ENCODE data around the gene ATP1A4. TPM values are rescaled to one million over a fixed set of nuclear protein-coding genes. Genes with fewer than 3 reads are reported as not detected.

The ATP1A4 gene
- total and polyA plus RNA-seq, 12 donors, result 0.17 to 0.96 (median 0.46) TPM; not detected in 9

GRCh38 chr1:160226623-160227022 lies 75.2 kb downstream of the ATP1A4 start:
- Histone ChIP-seq H3K9me3 (replicated peaks in 1 of 3) (no peaks in the 10 kb centered on the region), H3K36me3 (replicated peaks in 1 of 2) (peaks cover 0 to 100% of the 10 kb centered on the region in 2 donors), H3K4me3 (no peak overlapping the region), H3K4me1 (replicated peaks in 1 of 2) (peaks cover 0 to 3% of the 10 kb centered on the region in 2 donors), H3K27me3 (no peaks in the 10 kb centered on the region), H3K27ac (no peak overlapping the region)
- 83 to 94% (median 89%) methylated on average over 2 of the region's 2 CpGs for WGBS, 4 donors
- TF ChIP-seq, protein P1, sequence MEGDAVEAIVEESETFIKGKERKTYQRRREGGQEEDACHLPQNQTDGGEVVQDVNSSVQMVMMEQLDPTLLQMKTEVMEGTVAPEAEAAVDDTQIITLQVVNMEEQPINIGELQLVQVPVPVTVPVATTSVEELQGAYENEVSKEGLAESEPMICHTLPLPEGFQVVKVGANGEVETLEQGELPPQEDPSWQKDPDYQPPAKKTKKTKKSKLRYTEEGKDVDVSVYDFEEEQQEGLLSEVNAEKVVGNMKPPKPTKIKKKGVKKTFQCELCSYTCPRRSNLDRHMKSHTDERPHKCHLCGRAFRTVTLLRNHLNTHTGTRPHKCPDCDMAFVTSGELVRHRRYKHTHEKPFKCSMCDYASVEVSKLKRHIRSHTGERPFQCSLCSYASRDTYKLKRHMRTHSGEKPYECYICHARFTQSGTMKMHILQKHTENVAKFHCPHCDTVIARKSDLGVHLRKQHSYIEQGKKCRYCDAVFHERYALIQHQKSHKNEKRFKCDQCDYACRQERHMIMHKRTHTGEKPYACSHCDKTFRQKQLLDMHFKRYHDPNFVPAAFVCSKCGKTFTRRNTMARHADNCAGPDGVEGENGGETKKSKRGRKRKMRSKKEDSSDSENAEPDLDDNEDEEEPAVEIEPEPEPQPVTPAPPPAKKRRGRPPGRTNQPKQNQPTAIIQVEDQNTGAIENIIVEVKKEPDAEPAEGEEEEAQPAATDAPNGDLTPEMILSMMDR (IDR thresholded peaks at IDR 0.05), result no peak
- no peak for TF ChIP-seq POLR2A (IDR thresholded peaks at IDR 0.05)
- no peak for DNase-seq
- intact Hi-C loops (cut with DNase I), result no loop called here

DNA sequence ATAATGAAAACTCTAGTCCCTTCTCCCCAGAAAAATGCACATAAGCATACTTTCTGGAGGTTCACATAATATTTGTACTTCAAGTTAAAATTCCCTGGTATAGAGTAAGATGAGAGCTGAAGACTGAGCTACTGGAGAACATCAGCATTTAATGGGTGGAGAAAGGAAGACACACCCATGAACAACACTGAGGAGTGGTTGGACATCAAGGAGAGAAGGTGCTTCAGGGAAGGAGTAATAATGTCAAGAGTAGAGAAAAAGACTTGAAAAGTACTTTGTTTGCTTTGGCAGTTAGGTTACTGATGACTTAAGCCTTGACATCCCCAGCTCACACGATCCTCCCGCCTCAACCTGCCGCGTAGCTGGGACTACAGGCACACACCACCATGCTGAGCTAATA lies 75.6 kb downstream of the ATP1A4 start:
- H3K36me3 ChIP-seq (replicated peaks in 1 of 2), result peaks cover 0 to 100% of the 10 kb centered on the region in 2 donors
- WGBS, 4 donors, result 87 to 98% (median 92%) methylated on average over 4 of the region's 4 CpGs
- intact Hi-C loops (cut with DNase I), result no loop called here

DNA sequence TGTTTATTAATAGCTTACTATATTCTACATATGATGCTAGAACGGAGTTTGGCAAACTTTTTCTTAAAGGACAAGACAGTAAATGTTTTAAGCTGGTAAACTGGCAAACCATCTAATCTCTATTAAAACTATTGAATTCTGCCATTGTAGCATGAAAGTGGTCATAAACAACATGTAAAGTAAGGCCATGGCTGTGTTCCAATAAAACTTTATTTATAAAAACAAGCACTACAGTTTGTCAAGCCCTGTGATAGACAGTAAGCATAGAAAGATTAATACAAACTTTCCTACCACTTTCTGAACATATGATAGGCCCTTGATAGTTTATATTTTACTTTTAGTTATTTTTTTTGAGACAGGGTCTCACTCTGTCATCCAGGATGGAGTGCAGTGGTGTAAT lies 76.2 kb downstream of the ATP1A4 start:
- H3K4me1 ChIP-seq (replicated peaks in 1 of 2), result peaks cover 0 to 3% of the 10 kb centered on the region in 2 donors
- no peaks in the 10 kb centered on the region for H3K27me3 ChIP-seq
- 93 to 100% (median 97%) methylated on average over 1 of the region's 1 CpG for WGBS, 4 donors
- peaks cover 0 to 100% of the 10 kb centered on the region in 2 donors for H3K36me3 ChIP-seq (replicated peaks in 1 of 2)
- H3K27ac ChIP-seq, result no peak overlapping the region
- intact Hi-C loops (cut with DNase I), result no loop called here
- no peak for DNase-seq
- H3K9me3 ChIP-seq (replicated peaks in 1 of 3), result no peaks in the 10 kb centered on the region
- no peak overlapping the region for H3K4me3 ChIP-seq
- TF ChIP-seq, protein P1 (IDR thresholded peaks at IDR 0.05), result no peak

More for the DNA sequence above, 75.6 kb downstream of the ATP1A4 start:
- DNase-seq, result no peak
- Histone ChIP-seq H3K9me3 (replicated peaks in 1 of 3) (no peaks in the 10 kb centered on the region), H3K27ac (no peak overlapping the region), H3K4me1 (replicated peaks in 1 of 2) (peaks cover 0 to 3% of the 10 kb centered on the region in 2 donors), H3K27me3 (no peaks in the 10 kb centered on the region), H3K4me3 (no peak overlapping the region)
- TF ChIP-seq, protein P1 (IDR thresholded peaks at IDR 0.05), result no peak
- TF ChIP-seq POLR2A (IDR thresholded peaks at IDR 0.05), result no peak

- Histone ChIP-seq H3K27me3 (no peaks in the 10 kb centered on the region), H3K36me3 (replicated peaks in 1 of 2) (peaks cover 0 to 98% of the 10 kb centered on the region in 2 donors), H3K4me3 (no peak overlapping the region), H3K9me3 (replicated peaks in 1 of 3) (no peaks in the 10 kb centered on the region), H3K4me1 (replicated peaks in 1 of 2) (peaks cover 0 to 3% of the 10 kb centered on the region in 2 donors), H3K27ac (no peak overlapping the region)
- DNase-seq, result no peak
- no peak for TF ChIP-seq POLR2A (IDR thresholded peaks at IDR 0.05)
- TF ChIP-seq, protein P1 (IDR thresholded peaks at IDR 0.05), result no peak
- intact Hi-C loops (cut with DNase I), result no loop called here
These were observed 77.0 kb downstream of the ATP1A4 start for GRCh38 chr1:160228431-160228830.
